NCI-H2227 treated with DMSO at 0.1 percent for 48 hours (cell line): ENCODE measurements around the gene AMN.

Experiments used
- DNase-seq: peaks from one replicate; lab custom pipeline; 2025; lab: John Stamatoyannopoulos, UW

The AMN gene

GRCh38 chr14:102943979-102944378, 21.5 kb downstream of the AMN start:
- no peak for DNase-seq

GRCh38 chr14:102944448-102945330, 22.2 kb downstream of the AMN start:
- no peak for DNase-seq

DNA sequence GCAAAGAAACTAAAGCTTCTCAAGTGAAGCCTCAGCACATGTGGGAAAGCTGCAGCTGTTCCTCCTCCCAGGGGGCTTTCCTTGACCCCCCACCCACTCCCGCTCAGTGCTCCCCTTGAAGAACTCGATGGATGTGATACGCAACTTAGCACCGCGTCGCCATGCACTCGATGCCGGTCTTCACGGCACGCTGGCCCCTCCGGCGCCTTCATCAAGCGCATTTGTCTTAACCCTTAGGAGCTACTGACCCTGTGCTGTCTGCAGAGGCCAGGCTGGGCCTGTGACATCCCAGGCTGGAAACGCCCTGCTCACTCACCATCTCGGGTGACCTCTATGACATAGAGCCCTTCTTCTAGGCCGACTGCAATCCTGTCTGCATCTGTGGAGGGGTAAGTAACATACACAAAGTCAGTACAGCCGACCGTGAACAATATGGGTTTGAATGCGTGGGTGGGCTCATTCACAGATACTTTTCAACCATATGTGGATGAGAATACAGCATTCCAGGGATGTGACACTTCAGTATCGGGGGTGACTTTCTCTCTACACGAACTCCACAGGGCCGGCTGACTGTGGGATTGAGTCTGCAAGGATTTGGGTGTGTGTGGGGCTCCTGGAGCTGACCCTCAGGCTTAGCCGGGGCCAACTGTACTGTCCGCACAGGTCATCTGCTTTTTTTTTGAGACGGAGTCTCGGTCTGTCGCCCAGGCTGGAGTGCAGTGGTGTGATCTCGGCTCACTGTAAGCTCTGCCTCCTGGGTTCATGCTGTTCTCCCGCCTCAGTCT, 23.1 kb downstream of the AMN start:
- no peak for DNase-seq

DNA sequence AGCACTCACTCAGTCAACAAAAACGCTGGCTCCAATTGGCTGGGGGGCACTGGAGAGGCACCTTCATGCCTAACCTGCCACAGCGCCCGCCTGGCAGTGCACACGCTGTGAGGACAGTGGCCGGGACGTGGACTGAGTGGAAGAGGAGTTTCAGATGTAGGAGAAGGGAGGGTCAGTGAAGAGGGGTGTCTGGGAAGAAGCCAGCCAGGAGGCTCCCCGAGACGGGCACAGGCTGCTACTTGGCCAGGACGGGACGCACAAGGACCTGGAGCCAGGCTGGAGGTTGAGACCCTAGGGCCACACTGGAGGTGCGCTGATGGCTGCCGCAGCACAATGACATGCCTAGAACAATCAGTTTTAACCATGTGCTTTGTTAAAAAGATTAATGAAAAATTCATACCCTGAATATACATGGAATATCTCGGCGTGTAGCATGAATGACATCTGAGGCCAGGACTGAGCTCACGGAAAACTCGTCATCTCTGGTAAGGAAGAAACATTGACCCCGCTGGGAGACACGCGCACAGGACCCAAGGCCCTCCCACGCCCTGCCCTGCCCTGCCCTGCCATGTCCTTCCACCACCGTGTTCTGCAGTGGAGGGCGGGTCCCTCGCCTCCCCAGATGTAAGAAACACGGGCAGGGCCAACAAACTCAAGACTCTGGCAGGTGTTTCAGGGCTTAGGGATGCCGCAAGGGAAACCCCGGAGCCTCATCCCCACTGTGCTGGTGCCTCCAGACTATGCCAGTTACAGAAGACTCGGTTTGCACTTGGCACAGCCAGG, 25.0 kb downstream of the AMN start:
- no peak for DNase-seq

DNA sequence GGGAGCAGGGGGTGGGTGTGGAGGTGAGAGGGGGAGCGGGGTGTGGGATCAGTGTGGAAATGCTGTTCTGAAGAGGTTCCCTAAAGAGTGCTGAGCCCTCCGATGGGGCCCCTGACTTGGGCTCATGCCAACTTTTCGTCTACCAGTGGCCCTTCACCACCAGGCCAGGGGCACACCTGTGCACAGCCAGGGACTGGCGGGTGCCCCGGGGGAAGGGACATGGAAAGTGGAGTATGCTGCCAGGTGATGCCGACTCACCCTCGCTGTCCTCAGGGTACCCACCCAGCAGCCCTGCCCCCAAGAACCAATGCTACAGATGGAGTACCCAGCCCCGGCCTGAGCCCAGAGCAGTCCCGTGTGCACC, 26.2 kb downstream of the AMN start:
- DNase-seq: no peak

- DNase-seq: no peak
Observed at GRCh38 chr14:102949062-102949800, 26.8 kb downstream of the AMN start.

DNA sequence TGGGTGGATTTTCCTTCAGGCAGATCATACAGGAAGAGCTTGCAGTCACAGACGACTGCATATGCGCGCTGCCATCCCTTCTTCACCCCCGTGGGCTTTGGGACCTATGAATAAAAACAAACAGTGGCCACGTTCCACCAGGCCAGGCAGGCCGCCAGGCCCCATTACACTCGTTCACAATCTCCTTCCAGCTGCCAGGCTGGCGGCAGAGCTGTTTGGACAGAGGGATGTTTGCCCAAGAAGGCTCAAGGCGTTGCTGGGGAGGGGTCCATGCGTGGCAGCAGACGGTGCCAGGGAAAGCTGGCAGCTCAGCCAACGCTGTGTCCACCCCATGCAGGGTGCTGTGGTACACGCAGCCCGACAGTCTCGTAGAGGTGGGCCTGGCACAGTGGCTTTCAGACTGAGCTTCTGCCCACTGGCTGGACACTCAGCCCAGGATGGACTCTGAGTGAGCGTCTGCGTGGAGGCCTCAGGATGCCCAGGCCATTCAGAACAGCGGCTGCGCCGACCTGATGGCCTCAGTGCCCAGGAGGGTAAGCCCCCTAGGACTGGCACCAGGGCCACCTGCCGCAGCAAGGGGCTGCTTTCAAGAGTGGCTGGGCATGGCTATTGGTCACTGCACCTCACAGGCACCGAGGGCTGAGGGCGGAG, 27.5 kb downstream of the AMN start:
- DNase-seq: no peak

DNA sequence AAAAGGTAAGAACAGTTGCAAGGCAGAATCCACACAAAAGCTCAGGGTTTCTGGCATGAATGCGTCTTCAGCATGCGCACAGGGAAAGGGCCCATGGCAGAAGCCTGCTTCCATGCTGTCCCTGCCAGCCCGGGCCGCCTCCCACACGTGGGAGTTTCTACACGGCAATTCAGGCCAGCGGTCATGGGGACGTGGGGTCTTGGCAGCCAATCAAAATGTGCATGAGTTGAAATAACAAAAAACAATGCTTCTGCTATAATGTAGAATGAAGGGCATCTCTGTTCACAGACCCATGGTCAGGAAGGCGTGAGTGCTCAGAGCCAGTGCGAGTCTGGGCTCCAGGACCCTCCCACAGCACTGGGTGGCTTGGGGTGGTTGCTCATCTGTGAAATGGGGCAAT, 28.6 kb downstream of the AMN start:
- no peak for DNase-seq

GRCh38 chr14:102951799-102952198, 29.3 kb downstream of the AMN start:
- DNase-seq: no peak

DNA sequence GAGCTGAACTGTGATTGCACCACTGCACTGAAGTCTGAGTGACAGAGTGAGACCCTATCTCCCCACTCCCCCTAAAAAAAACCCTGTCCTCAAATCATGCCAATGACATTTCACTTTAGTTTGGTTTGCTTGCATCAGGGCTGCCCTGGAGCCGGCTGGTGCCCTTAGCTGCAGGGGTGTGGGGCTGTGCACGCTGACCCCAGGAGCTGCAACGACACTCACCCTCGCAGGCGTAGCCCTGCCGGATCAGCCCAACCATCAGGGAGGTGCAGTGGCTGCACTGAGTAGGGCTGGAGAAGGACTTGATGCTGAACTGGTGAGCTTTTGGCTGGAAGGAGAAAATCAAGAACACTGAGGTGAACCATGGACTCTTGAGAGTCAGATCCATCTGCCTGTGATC, 29.8 kb downstream of the AMN start:
- no peak for DNase-seq

- no peak for DNase-seq
Observed at GRCh38 chr14:102953100-102953499, 30.6 kb downstream of the AMN start.

- no peak for DNase-seq
Observed at GRCh38 chr14:102954081-102954789, 31.8 kb downstream of the AMN start.

DNA sequence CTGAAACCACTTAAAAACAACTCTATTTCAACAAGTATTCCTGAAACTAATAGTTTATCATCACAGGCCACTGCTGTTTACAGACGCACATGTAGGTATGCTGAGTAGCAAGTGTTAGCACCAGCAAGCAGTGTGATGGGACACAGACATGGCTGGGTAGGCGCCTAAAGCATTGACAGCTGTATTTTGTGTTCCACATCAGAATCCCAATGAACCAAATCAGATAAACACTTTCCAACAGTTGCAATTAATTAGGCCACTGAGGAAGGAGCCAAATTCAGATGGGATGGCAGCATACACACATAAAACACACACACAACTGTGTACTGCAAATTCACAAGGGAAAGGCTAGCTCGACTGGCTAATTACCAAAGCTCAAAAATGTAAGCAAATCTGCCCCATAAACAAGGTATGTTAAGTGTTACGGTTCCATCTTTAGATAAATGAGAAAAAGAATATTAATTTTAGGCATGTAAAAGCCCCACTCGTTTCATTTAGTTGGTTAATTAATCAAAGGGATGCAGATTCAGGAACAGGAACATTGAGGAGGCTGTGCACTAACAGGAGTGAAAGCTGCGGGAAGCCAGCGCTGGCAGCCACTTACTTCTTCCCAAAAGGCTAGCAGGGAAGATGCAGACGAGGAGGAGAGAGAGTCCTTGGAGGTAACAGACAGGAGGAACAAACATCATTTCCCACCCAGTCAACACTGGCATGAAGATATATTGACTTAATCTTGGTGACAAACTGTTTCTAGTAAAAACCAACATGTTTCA, 33.4 kb downstream of the AMN start:
- DNase-seq: no peak

GRCh38 chr14:102957222-102957621, 34.8 kb downstream of the AMN start:
- no peak for DNase-seq

GRCh38 chr14:102958461-102958860, 36.0 kb downstream of the AMN start:
- no peak for DNase-seq

- no peak for DNase-seq
Observed at GRCh38 chr14:102962111-102962627, 39.7 kb downstream of the AMN start.

DNA sequence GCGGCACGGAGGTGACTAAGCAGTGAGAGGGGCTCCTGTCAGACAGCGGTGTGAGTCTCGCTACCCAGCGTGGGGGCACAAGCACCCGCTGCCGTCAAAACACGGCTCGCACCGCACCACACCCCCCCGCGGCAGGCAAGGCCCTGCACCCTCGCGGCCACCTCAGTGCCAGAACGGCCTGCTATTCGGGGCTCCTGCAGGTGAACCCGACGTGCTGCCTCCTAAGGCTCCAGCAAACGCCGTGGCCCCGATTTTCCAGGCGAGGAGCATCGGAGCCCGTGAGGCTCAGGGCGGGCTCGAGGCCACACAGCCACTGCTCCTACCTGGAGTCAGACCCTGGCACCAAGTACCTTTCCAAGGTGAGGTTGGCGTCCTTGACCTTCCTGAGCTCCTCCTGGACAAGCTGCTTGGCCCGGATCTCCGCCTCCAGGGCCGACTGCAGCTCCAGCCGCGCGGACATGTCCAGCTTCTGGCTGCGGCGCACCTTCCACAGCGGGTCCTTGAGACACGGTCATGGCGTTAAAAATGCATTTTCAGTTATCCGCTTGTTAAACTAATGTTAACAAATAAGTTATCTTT, 41.8 kb downstream of the AMN start:
- DNase-seq: no peak

GRCh38 chr14:102965282-102965681, 42.8 kb downstream of the AMN start:
- DNase-seq: no peak

GRCh38 chr14:102965971-102966655, 43.6 kb downstream of the AMN start:
- no peak for DNase-seq
